Aorta (tissue), 4 donors: ENCODE measurements around the gene SPCS2. TPM values are rescaled to one million over a fixed set of nuclear protein-coding genes. Genes with fewer than 3 reads are reported as not detected.

ENCODE experiments used
- polyA plus RNA-seq, 2 donors: library from polyadenylated mRNA; stranded (reverse); fragments of 200-250 nt; gene quantifications; one replicate each; pipeline ENCODE4 v1.2.3, GENCODE V29; 2013
- total RNA-seq, 2 donors: library from RNA; stranded (reverse); fragmentation: NEBNext Ultra II Directional; extraction: Animal tissue kit (Norgen Biotek cat#: 25700); gene quantifications; one replicate each; pipeline ENCODE4 v1.2.1, GENCODE V29; 2021
- donor health status: healthy with polysubstance abuse.
- donor health status: Bipolar disorder and iron deficiency.
- donor health status: DM: no; HTN: no; CAD: no.
- donor health status: DM: yes; HTN: yes; CAD: no.

Gene SPCS2
- total and polyA plus RNA-seq, 4 donors, result 78.1 to 134 (median 123) TPM

Other genes starting within 250 kb of the SPCS2 start
- 10 to 100 TPM in 1 of 2 donors, 1 to 10 TPM in 1; 4.1 to 14.5 TPM for gene CHRDL2, start 217.8 kb upstream of the SPCS2 start, total RNA-seq
- under 1 TPM in 1 of 2 donors, not detected in 1; 0.23 TPM for gene CHRDL2, start 217.8 kb upstream of the SPCS2 start, polyA plus RNA-seq
- gene RNF169, start 200.4 kb upstream of the SPCS2 start, total RNA-seq, result 10 to 100 TPM; 19.8 to 23.6 TPM
- 1 to 10 TPM; 2.6 to 6.5 TPM for gene RNF169, start 200.4 kb upstream of the SPCS2 start, polyA plus RNA-seq
- gene XRRA1, start 175 bp upstream of the SPCS2 start, total RNA-seq, result 10 to 100 TPM; 14.9 to 23.4 TPM
- 1 to 10 TPM; 2.0 to 2.5 TPM for gene XRRA1, start 175 bp upstream of the SPCS2 start, polyA plus RNA-seq
- 10 to 100 TPM; 10.1 to 13.7 TPM for gene NEU3, start 39.7 kb downstream of the SPCS2 start, total RNA-seq
- gene NEU3, start 39.7 kb downstream of the SPCS2 start, polyA plus RNA-seq, result 1 to 10 TPM; 1.4 to 3.6 TPM
- not detected for gene OR2AT4, start 147.6 kb downstream of the SPCS2 start, total RNA-seq
- under 1 TPM in 1 of 2 donors, not detected in 1; 0.88 TPM for gene OR2AT4, start 147.6 kb downstream of the SPCS2 start, polyA plus RNA-seq
- gene SLCO2B1, start 201.8 kb downstream of the SPCS2 start, total RNA-seq, result 100 to 1,000 TPM in 1 of 2 donors, 10 to 100 TPM in 1; 82.4 to 144 TPM
- 10 to 100 TPM in 1 of 2 donors, 1 to 10 TPM in 1; 3.3 to 14.1 TPM for gene SLCO2B1, start 201.8 kb downstream of the SPCS2 start, polyA plus RNA-seq